Keratinocyte (primary cell): ENCODE measurements around the gene LMO2. TPM values are rescaled to one million over a fixed set of nuclear protein-coding genes. Genes with fewer than 3 reads are reported as not detected.
A peak's percentile ranks its signal among the peaks of the same experiment; 100 is the strongest.

Experiments used
- DNase-seq: peaks from one replicate; pipeline ENCODE4 v3.0.0-alpha.2; 2011; ENCODE audit warnings: low read depth, missing footprints, low spot score
- FAIRE-seq: peaks from 2 replicates; lab custom pipeline; 2011; peaks lifted over from hg19 to GRCh38; lab: Jason Lieb, UNC
- H2AFZ ChIP-seq: 2 replicates; pipeline ENCODE4 v1.6.0; 2012; ENCODE audit warnings: low read length, control low read depth, inconsistent platforms; ENCODE audit not compliant: control insufficient read depth
- H3K27ac ChIP-seq: 2 replicates; pipeline ENCODE4 v1.5.1; 2011; ENCODE audit warnings: low read length; ENCODE audit not compliant: control insufficient read depth, insufficient read depth
- H3K27me3 ChIP-seq: 3 replicates; pipeline ENCODE4 v1.6.0; 2011; ENCODE audit warnings: low read length; ENCODE audit not compliant: control insufficient read depth, insufficient read depth; ENCODE audit errors: extremely low read depth
- H3K36me3 ChIP-seq, 2 experiments: 2 replicates in 1 of 2; 3 replicates in 1 of 2; pipeline ENCODE4 v1.5.1; 2011; ENCODE audit warnings: low read length in 2 of 2, mild to moderate bottlenecking in 1 of 2; ENCODE audit not compliant: control insufficient read depth in 2 of 2, insufficient read depth in 2 of 2; ENCODE audit errors: extremely low read depth in 1 of 2
- H3K4me1 ChIP-seq: 3 replicates; pipeline ENCODE4 v1.5.1; 2011; ENCODE audit warnings: low read length; ENCODE audit not compliant: control insufficient read depth, insufficient read depth; ENCODE audit errors: extremely low read depth
- H3K4me2 ChIP-seq: 3 replicates; pipeline ENCODE4 v1.6.0; 2011; ENCODE audit warnings: low read depth, low read length; ENCODE audit not compliant: control insufficient read depth, insufficient read depth; ENCODE audit errors: extremely low read depth
- H3K4me3 ChIP-seq, 3 experiments: fragments of 200-600 bp in 1 of 3; sonication (generic) in 1 of 3; 2 replicates in 2 of 3; 3 replicates in 1 of 3; pipeline ENCODE4 v1.5.1; 2011 to 2016; ENCODE audit warnings: low read length in 3 of 3, mild to moderate bottlenecking in 3 of 3, control low read depth in 2 of 3, inconsistent platforms in 1 of 3, low read depth in 1 of 3, mixed read lengths in 1 of 3, mixed run types in 1 of 3, moderate library complexity in 1 of 3; ENCODE audit not compliant: control insufficient read depth in 2 of 3, insufficient read depth in 2 of 3; ENCODE audit errors: extremely low read depth in 1 of 3
- H3K79me2 ChIP-seq: 2 replicates; pipeline ENCODE4 v1.6.0; 2012; ENCODE audit warnings: low read length; ENCODE audit not compliant: control insufficient read depth, insufficient read depth
- H3K9ac ChIP-seq: 3 replicates; pipeline ENCODE4 v1.6.0; 2011; ENCODE audit warnings: low read length; ENCODE audit not compliant: control insufficient read depth, insufficient read depth; ENCODE audit errors: extremely low read depth
- H3K9me1 ChIP-seq: 3 replicates; pipeline ENCODE4 v1.6.0; 2011; ENCODE audit warnings: low read length; ENCODE audit not compliant: control insufficient read depth, insufficient read depth; ENCODE audit errors: extremely low read depth
- H3K9me3 ChIP-seq: 2 replicates; pipeline ENCODE4 v1.5.1; 2012; ENCODE audit warnings: low read depth, low read length; ENCODE audit not compliant: control insufficient read depth
- H4K20me1 ChIP-seq: 3 replicates; pipeline ENCODE4 v1.6.0; 2011; ENCODE audit warnings: low read length; ENCODE audit not compliant: control insufficient read depth, insufficient read depth; ENCODE audit errors: extremely low read depth
- EZH2 ChIP-seq: IDR thresholded peaks from one replicate; pipeline ENCODE4 v1.6.1; 2012; ENCODE audit warnings: inconsistent platforms, mild to moderate bottlenecking, low read length, moderate library complexity
- dilution Hi-C: fragments of 300-500 bp; cut with MboI; formaldehyde crosslinking; loops from one replicate; pipeline ENCODE4 v1.7.0; 2020; ENCODE audit warnings: low sequenced_read_pairs; ENCODE audit not compliant: extremely low pct_ligation_motif_present
- polyA plus RNA-seq, 5 experiments: library from polyadenylated mRNA; depleted of rRNA in 3 of 5; stranded (reverse) in 3 of 5; stranded (forward) in 1 of 5; unstranded in 1 of 5; fragments of >200 nt; gene quantifications; 1 replicate in 1 of 5; 2 replicates in 3 of 5; 3 replicates in 1 of 5; pipeline versions ENCODE4 v1.2.1 to v1.2.3, GENCODE V29; 2011 to 2012; ENCODE audit warnings: missing spikeins in 2 of 5, low read depth in 1 of 5, low replicate concordance in 1 of 5
- TF ChIP-seq, protein P1 (sequence below), 3 experiments: IDR thresholded peaks in 1 of 3; conservative IDR thresholded peaks in 1 of 3; optimal IDR thresholded peaks in 1 of 3; 2 replicates in 2 of 3; 3 replicates in 1 of 3; pipeline versions ENCODE3 to v1.5.1; 2011; ENCODE audit warnings: low read length in 3 of 3, mild to moderate bottlenecking in 3 of 3, moderate library complexity in 2 of 3, control low read depth in 1 of 3, inconsistent platforms in 1 of 3; ENCODE audit not compliant: insufficient read depth in 2 of 3; ENCODE audit errors: extremely low read depth in 1 of 3

LMO2 gene
- polyA plus RNA-seq, 1 donor (not counting 4 experiments of a cell fraction or from before 2014, with no cell fraction given), result 1.1 TPM

DNA sequence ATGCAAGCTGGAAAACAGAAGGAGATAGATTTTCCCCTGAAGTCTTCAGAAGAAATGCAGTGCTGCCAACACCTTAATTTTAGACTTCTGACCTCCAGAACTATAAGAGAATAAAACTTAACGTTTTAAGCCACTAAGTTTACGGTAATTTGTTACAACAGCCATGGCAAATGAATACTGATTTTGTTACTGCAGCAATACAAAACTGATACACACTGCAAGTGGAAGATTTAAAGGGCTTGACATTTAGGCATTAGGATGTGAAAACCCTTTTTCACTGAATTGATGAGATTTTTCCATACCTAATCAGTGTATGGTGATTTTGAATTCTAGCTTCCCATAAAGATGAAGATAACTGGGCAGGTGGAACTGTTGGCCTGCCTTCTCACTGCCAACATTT is 22.1 kb upstream of the LMO2 start:
- dilution Hi-C loops, result no loop called here
- Histone ChIP-seq H3K9me1 (no peaks in the 10 kb centered on the region), H3K27ac (no peak overlapping the region), H3K36me3 (no peaks in the 10 kb centered on the region), H3K4me2 (no peak overlapping the region), H3K4me1 (no peaks in the 10 kb centered on the region), H2AFZ (no peak overlapping the region), H3K9me3 (no peaks in the 10 kb centered on the region), H4K20me1 (no peaks in the 10 kb centered on the region), H3K79me2 (no peaks in the 10 kb centered on the region), H3K27me3 (no peaks in the 10 kb centered on the region), H3K9ac (no peak overlapping the region), H3K4me3 (no peak overlapping the region)
- FAIRE-seq, result no peak
- TF ChIP-seq, protein P1, sequence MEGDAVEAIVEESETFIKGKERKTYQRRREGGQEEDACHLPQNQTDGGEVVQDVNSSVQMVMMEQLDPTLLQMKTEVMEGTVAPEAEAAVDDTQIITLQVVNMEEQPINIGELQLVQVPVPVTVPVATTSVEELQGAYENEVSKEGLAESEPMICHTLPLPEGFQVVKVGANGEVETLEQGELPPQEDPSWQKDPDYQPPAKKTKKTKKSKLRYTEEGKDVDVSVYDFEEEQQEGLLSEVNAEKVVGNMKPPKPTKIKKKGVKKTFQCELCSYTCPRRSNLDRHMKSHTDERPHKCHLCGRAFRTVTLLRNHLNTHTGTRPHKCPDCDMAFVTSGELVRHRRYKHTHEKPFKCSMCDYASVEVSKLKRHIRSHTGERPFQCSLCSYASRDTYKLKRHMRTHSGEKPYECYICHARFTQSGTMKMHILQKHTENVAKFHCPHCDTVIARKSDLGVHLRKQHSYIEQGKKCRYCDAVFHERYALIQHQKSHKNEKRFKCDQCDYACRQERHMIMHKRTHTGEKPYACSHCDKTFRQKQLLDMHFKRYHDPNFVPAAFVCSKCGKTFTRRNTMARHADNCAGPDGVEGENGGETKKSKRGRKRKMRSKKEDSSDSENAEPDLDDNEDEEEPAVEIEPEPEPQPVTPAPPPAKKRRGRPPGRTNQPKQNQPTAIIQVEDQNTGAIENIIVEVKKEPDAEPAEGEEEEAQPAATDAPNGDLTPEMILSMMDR (optimal IDR thresholded peaks at IDR 0.05 in 1 of 3, IDR thresholded peaks at IDR 0.05 in 1 of 3, conservative IDR thresholded peaks at IDR 0.05 in 1 of 3; ENCODE audit: extremely low read depth in 1 of 3, insufficient read depth in 2 of 3, low read length in 3 of 3), result no peak
- TF ChIP-seq EZH2, result no peak
- no peak for DNase-seq

DNA sequence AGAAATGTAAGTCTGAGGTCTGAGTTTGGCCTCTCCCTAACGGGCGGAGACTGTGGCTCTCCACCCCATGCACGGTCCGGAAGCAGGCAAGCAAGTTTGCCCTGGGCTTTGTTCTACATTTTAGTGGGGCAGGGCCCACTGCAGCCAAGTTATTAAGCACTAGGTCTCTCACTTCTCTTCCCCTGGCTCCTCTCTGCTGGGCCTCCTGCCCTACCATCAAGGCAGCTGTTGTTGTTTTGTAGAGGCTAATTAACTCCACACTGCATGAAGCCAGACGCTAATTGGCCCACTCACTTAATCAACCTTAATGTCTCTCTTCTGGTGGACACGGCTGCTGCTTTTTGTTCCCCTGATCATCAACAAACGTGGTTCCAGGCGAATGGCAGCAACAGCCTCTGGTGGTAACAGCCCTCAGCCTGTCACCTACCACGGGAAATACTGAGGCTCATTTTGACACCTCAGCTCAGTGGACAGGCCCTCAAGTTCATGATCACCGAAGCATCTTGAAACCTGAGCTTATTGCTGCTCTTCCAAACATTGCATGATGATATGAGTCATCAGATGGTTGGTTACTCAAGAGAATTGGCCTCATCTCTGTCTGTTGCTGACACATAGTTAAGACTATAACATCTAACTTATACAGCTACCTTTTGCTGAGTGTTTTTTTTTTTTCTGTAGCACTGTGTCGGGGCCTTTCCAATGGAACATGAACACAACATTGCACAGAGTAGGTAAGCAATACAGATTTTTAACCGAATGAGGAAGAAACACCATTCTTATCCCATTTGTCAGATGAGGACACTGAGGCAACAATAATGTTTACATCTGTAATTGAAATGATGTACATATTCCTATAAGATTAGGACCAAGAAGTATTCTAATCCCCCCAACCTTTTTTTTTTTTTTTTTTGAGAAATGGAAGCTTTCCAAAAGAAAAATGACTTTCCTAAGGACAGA is 20.8 kb upstream of the LMO2 start:
- H3K4me1 ChIP-seq, result no peaks in the 10 kb centered on the region
- no peaks in the 10 kb centered on the region for H3K9me3 ChIP-seq
- no peak overlapping the region for H3K9ac ChIP-seq
- peak; percentile 74 for FAIRE-seq
- H3K27ac ChIP-seq, result no peak overlapping the region
- no peaks in the 10 kb centered on the region for H3K9me1 ChIP-seq
- H3K4me3 ChIP-seq, result no peak overlapping the region
- TF ChIP-seq, protein P1 (optimal IDR thresholded peaks at IDR 0.05 in 1 of 3, IDR thresholded peaks at IDR 0.05 in 1 of 3, conservative IDR thresholded peaks at IDR 0.05 in 1 of 3; ENCODE audit: extremely low read depth in 1 of 3, insufficient read depth in 2 of 3, low read length in 3 of 3), result no peak
- TF ChIP-seq EZH2, result no peak
- no peaks in the 10 kb centered on the region for H3K27me3 ChIP-seq
- H3K4me2 ChIP-seq, result no peak overlapping the region
- H3K79me2 ChIP-seq, result no peaks in the 10 kb centered on the region
- no peak for DNase-seq
- no peak overlapping the region for H2AFZ ChIP-seq
- dilution Hi-C loops, result no loop called here
- H3K36me3 ChIP-seq, result no peaks in the 10 kb centered on the region
- no peaks in the 10 kb centered on the region for H4K20me1 ChIP-seq
